Breast epithelium (tissue), 3 donors: ENCODE measurements around the gene USF1.

Experiments used
- POLR2A ChIP-seq: fragments of 450-650 bp; IDR thresholded peaks from one replicate; pipeline ENCODE4 v1.6.1; 2016; ENCODE audit warnings: antibody characterized with exemption, mild to moderate bottlenecking, moderate library complexity
- POLR2AphosphoS5 ChIP-seq, 3 donors: sonication (generic); formaldehyde crosslinking; IDR thresholded peaks; one replicate each; pipeline ENCODE4 v1.6.1; 2017; ENCODE audit warnings: antibody characterized with exemption in 3 of 3
- TF ChIP-seq, protein P1 (sequence below), 3 donors: fragments of 450-650 bp; IDR thresholded peaks; one replicate each; pipeline ENCODE4 v1.5.1; 2016 to 2017; ENCODE audit warnings: antibody characterized with exemption in 3 of 3, mild to moderate bottlenecking in 3 of 3, moderate library complexity in 3 of 3

GRCh38 chr1:161018631-161018930 lies 27.2 kb downstream of the USF1 start:
- TF ChIP-seq, protein P1, sequence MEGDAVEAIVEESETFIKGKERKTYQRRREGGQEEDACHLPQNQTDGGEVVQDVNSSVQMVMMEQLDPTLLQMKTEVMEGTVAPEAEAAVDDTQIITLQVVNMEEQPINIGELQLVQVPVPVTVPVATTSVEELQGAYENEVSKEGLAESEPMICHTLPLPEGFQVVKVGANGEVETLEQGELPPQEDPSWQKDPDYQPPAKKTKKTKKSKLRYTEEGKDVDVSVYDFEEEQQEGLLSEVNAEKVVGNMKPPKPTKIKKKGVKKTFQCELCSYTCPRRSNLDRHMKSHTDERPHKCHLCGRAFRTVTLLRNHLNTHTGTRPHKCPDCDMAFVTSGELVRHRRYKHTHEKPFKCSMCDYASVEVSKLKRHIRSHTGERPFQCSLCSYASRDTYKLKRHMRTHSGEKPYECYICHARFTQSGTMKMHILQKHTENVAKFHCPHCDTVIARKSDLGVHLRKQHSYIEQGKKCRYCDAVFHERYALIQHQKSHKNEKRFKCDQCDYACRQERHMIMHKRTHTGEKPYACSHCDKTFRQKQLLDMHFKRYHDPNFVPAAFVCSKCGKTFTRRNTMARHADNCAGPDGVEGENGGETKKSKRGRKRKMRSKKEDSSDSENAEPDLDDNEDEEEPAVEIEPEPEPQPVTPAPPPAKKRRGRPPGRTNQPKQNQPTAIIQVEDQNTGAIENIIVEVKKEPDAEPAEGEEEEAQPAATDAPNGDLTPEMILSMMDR (IDR thresholded peaks at IDR 0.05): no peak
- TF ChIP-seq POLR2A: no peak
- no peak for TF ChIP-seq POLR2AphosphoS5 (IDR thresholded peaks at IDR 0.05)
